ENCODE data around the gene REC114. TPM values are rescaled to one million over a fixed set of nuclear protein-coding genes. Genes with fewer than 3 reads are reported as not detected.
"Not testable (repeated sequence)": the region's sequence is repeated elsewhere in the genome, so short reads cannot be mapped to it uniquely, and the experiment has no call there.

Gene REC114
- total and polyA plus RNA-seq, 11 donors: 0.23 to 0.82 (median 0.48) TPM; not detected in 7

GRCh38 chr15:73572296-73572695 is 129.3 kb downstream of the REC114 start:
- WGBS, 4 donors: 67 to 77% (median 70%) methylated on average over 5 of the region's 5 CpGs
- DNase-seq (no peak), ATAC-seq (no peak)
- peaks cover 0 to 98% (median 86%) of the 10 kb centered on the region in 9 donors for H3K36me3 ChIP-seq
- H3K27ac ChIP-seq: peak overlapping the region in 1 of 12 donors; percentile 50
- no peaks in the 10 kb centered on the region for H3K9me3 ChIP-seq
- H3K4me1 ChIP-seq: peaks cover 0 to 38% (median 18%) of the 10 kb centered on the region in 12 donors
- intact Hi-C loops (cut with DNase I): loop anchor here in 2 of 10 donors (5.0 kb wide), 1 partner anchor 60 kb away; the partner anchor contains the start of gene NPTN (in 2 of the 2)
- TF ChIP-seq CTCF (IDR thresholded peaks at IDR 0.05) (no peak), POLR2A (IDR thresholded peaks at IDR 0.05) (no peak)
- H3K27me3 ChIP-seq: no peaks in the 10 kb centered on the region
- no peak overlapping the region for H3K4me3 ChIP-seq

- TF ChIP-seq CTCF (IDR thresholded peaks at IDR 0.05) (no peak), POLR2A (IDR thresholded peaks at IDR 0.05) (no peak)
- intact Hi-C loops (cut with DNase I): loop anchor here in 2 of 10 donors (5.0 kb wide), 1 partner anchor 59 kb away; the partner anchor contains the start of gene NPTN (in 2 of the 2)
- ATAC-seq (no peak), DNase-seq (no peak)
- WGBS, 4 donors: 44 to 66% (median 55%) methylated on average over 1 of the region's 1 CpG
- no peaks in the 10 kb centered on the region for H3K27me3 ChIP-seq
- H3K36me3 ChIP-seq: peaks cover 0 to 98% (median 85%) of the 10 kb centered on the region in 9 donors
- peak overlapping the region in 5 of 12 donors; percentile 1 to 55 (median 28) for H3K27ac ChIP-seq
- H3K9me3 ChIP-seq: no peaks in the 10 kb centered on the region
- H3K4me1 ChIP-seq: peaks cover 0 to 38% (median 18%) of the 10 kb centered on the region in 12 donors
- no peak overlapping the region for H3K4me3 ChIP-seq
Observed at GRCh38 chr15:73573037-73573436, 130.1 kb downstream of the REC114 start.

GRCh38 chr15:73573572-73573971 is 130.6 kb downstream of the REC114 start:
- TF ChIP-seq CTCF (IDR thresholded peaks at IDR 0.05) (no peak), POLR2A (IDR thresholded peaks at IDR 0.05) (no peak)
- peak in 4 of 5 donors; percentile 27 to 53 (median 48) for DNase-seq
- H3K36me3 ChIP-seq: peaks cover 0 to 96% (median 85%) of the 10 kb centered on the region in 9 donors

GRCh38 chr15:73575636-73576247 is 132.8 kb downstream of the REC114 start:
- intact Hi-C loops (cut with DNase I): no loop called here
- peak; percentile 84 to 95 (median 94) for ATAC-seq

More at GRCh38 chr15:73573572-73573971, 130.6 kb downstream of the REC114 start:
- Histone ChIP-seq H3K4me1 (peaks cover 0 to 38% (median 18%) of the 10 kb centered on the region in 12 donors), H3K4me3 (no peak overlapping the region), H3K9me3 (no peaks in the 10 kb centered on the region), H3K27me3 (no peaks in the 10 kb centered on the region), H3K27ac (peak overlapping the region in 4 of 12 donors; percentile 1 to 55 (median 26))
- ATAC-seq: peak in 3 of 4 donors; percentile 31 to 83 (median 40)
- intact Hi-C loops (cut with DNase I): loop anchor here in 2 of 10 donors (5.0 kb wide), 1 partner anchor 59 kb away; the partner anchor contains the start of gene NPTN (in 2 of the 2)
- WGBS, 4 donors: 42 to 60% (median 55%) methylated on average over 9 of the region's 9 CpGs

GRCh38 chr15:73577593-73577992 is 134.6 kb downstream of the REC114 start:
- DNase-seq; H3K27me3 ChIP-seq; intact Hi-C loops (cut with DNase I); H3K27ac ChIP-seq; H3K9me3 ChIP-seq; H3K4me3 ChIP-seq; ATAC-seq: not testable (repeated sequence)
- peaks cover 0 to 86% (median 81%) of the 10 kb centered on the region in 9 donors for H3K36me3 ChIP-seq
- H3K4me1 ChIP-seq: peaks cover 0 to 38% (median 18%) of the 10 kb centered on the region in 12 donors

More at GRCh38 chr15:73575636-73576247, 132.8 kb downstream of the REC114 start:
- Histone ChIP-seq H3K9me3 (no peaks in the 10 kb centered on the region), H3K4me1 (peaks cover 0 to 38% (median 18%) of the 10 kb centered on the region in 12 donors), H3K4me3 (no peak overlapping the region), H3K27me3 (no peaks in the 10 kb centered on the region), H3K27ac (peak overlapping the region in 9 of 12 donors; percentile 6 to 67 (median 36)), H3K36me3 (peaks cover 0 to 86% (median 81%) of the 10 kb centered on the region in 9 donors)
- DNase-seq: peak; percentile 54 to 76 (median 67)
- TF ChIP-seq CTCF (IDR thresholded peaks at IDR 0.05) (no peak), POLR2A (IDR thresholded peaks at IDR 0.05) (no peak)
- 45 to 64% (median 49%) methylated on average over 3 of the region's 3 CpGs for WGBS, 4 donors
